K562 (cell line): ENCODE results near the gene COX14. TPM values are rescaled to one million over a fixed set of nuclear protein-coding genes. Genes with fewer than 3 reads are reported as not detected.
A peak's percentile ranks its signal among the peaks of the same experiment; 100 is the strongest.

Source experiments
- ETV1 ChIP-seq: fragments of 450-650 bp; conservative IDR thresholded peaks from 2 replicates; pipeline ENCODE4 v1.6.1; 2016; ENCODE audit warnings: missing genetic modification characterization, control low read depth, low read depth, missing compliant biosample characterization
- FOXM1 ChIP-seq, 2 experiments: fragments of 450-650 bp in 1 of 2; sonication (generic) in 1 of 2; formaldehyde crosslinking in 1 of 2; IDR thresholded peaks; 2 replicates each; pipeline versions ENCODE4 v1.6.1 to v1.9.0; 2017 to 2022; ENCODE audit warnings: low read depth in 2 of 2, mild to moderate bottlenecking in 2 of 2, missing genetic modification reagents in 1 of 2, moderate library complexity in 1 of 2
- KLF16 ChIP-seq: IDR thresholded peaks from 2 replicates; pipeline ENCODE4 v1.6.1; 2016; ENCODE audit warnings: antibody characterized with exemption
- NFIX ChIP-seq: fragments of 250-450 bp; sonication (Bioruptor Pico); IDR thresholded peaks from 2 replicates; pipeline ENCODE4 v1.4.0; 2020; ENCODE audit warnings: low read depth, mild to moderate bottlenecking, moderate library complexity
- RBM34 ChIP-seq: fragments of 200-400 bp; formaldehyde crosslinking; IDR thresholded peaks from 2 replicates; pipeline ENCODE4 v1.6.1; 2018; ENCODE audit warnings: low read length, borderline replicate concordance; ENCODE audit not compliant: insufficient read depth
- RHOXF2B ChIP-seq: fragments of 250-450 bp; sonication (Bioruptor Pico); conservative IDR thresholded peaks from 2 replicates; pipeline ENCODE4 v1.5.1; 2021
- SLC30A9 ChIP-seq: fragments of 250-450 bp; sonication (Bioruptor Pico); IDR thresholded peaks from 2 replicates; pipeline ENCODE4 v1.8.0; 2022; ENCODE audit warnings: mild to moderate bottlenecking, moderate library complexity
- ZNF696 ChIP-seq: fragments of 250-450 bp; sonication (Bioruptor Pico); conservative IDR thresholded peaks from 2 replicates; pipeline ENCODE4 v1.4.0; 2020; ENCODE audit warnings: mild to moderate bottlenecking, moderate library complexity
- polyA plus RNA-seq, 8 experiments: library from polyadenylated mRNA; depleted of rRNA in 4 of 8; stranded (reverse) in 5 of 8; unstranded in 3 of 8; fragments of >200 nt; fragmentation: Nextera tagmentation in 2 of 8; fragmentation: Illumina TruSeq in 1 of 8; extraction: Ambion mirVana in 2 of 8; extraction: Trizol in 1 of 8; gene quantifications; 2 replicates each; pipeline versions ENCODE4 v1.2.1 to v1.2.3, GENCODE V29; 2011 to 2014; ENCODE audit warnings: inconsistent platforms in 1 of 8, missing spikeins in 1 of 8
- total RNA-seq, 7 experiments: library from RNA; depleted of rRNA in 6 of 7; stranded (reverse); fragments of >200 nt in 6 of 7; fragmentation: Illumina TruSeq in 2 of 7; extraction: Trizol in 2 of 7; gene quantifications; 2 replicates each; pipeline versions ENCODE4 v1.2.1 to v1.2.3, GENCODE V29; 2011 to 2021; ENCODE audit warnings: low replicate concordance in 1 of 7
- TF ChIP-seq, protein P1 (sequence below), 2 experiments: fragments of 450-650 bp; conservative IDR thresholded peaks; 2 replicates each; pipeline ENCODE4 v1.6.1; 2017; ENCODE audit warnings: mild to moderate bottlenecking in 2 of 2, moderate library complexity in 2 of 2
- TF ChIP-seq, protein P2 (sequence below): fragments of 200-800 bp; sonication (Bioruptor generic); IDR thresholded peaks from 2 replicates; pipeline ENCODE4 v1.6.1; 2017; ENCODE audit warnings: missing genetic modification characterization, missing compliant biosample characterization
- TF ChIP-seq, protein P3 (sequence below): sonication (generic); formaldehyde crosslinking; IDR thresholded peaks from 2 replicates; pipeline ENCODE4 v1.8.1; 2023; ENCODE audit warnings: mild to moderate bottlenecking, missing genetic modification reagents
- TF ChIP-seq, protein P4 (sequence below): fragments of 200-400 bp; formaldehyde crosslinking; IDR thresholded peaks from 2 replicates; pipeline ENCODE4 v1.6.1; 2017; ENCODE audit warnings: mild to moderate bottlenecking, low read depth, low read length, moderate library complexity
- TF ChIP-seq, protein P5 (sequence below): sonication (generic); formaldehyde crosslinking; IDR thresholded peaks from 2 replicates; pipeline ENCODE4 v1.8.0; 2023; ENCODE audit warnings: missing genetic modification reagents, mild to moderate bottlenecking, borderline replicate concordance

Gene COX14
- total and polyA plus RNA-seq, 9 of the 15 experiments (the other 6 are each of a cell fraction or from before 2014, with no cell fraction given), result 44.4 to 269 (median 53.4) TPM

DNA sequence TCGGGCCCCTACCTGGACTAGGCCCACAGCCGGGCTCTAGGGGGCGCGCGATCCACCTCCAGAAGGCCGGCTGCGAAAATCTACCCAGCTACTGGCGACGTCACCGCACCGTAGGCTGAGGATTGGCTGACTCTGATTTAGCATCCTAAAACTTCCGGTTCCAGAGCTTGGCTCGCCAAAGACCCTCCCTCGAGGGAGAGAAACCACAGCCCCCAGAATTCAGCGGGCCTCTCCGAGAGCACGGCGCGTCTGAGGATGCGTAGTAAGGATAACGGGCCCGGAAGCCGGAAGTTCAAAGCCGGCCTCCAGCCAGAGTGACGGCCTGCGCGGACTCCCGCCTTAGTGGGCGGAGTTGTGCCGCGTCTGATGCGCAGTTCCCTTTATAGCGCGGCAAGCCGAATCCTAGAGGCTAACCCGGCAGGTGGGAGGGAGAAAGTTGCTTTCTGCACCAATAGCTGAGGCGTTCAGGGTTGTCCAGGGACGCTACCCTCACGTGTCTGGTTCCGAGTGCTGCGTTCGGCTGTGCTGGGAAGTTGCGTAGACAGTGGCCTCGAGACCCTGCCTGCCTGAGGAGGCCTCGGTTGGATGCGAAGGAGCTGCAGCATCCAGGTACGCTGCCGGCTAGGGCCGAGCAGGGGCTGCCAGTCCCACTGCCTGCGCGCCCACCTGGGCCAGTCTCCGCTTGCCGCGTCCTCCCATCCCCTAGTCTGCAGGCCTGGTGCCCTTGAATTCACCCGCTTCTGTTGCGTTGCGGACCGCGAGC lies at the start of gene COX14 (continued):
- TF ChIP-seq, protein P1, sequence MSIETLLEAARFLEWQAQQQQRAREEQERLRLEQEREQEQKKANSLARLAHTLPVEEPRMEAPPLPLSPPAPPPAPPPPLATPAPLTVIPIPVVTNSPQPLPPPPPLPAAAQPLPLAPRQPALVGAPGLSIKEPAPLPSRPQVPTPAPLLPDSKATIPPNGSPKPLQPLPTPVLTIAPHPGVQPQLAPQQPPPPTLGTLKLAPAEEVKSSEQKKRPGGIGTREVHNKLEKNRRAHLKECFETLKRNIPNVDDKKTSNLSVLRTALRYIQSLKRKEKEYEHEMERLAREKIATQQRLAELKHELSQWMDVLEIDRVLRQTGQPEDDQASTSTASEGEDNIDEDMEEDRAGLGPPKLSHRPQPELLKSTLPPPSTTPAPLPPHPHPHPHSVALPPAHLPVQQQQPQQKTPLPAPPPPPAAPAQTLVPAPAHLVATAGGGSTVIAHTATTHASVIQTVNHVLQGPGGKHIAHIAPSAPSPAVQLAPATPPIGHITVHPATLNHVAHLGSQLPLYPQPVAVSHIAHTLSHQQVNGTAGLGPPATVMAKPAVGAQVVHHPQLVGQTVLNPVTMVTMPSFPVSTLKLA (conservative IDR thresholded peaks at IDR 0.05), result peak; percentile 95 to 97
- no peak for TF ChIP-seq NFIX
- TF ChIP-seq, protein P2, sequence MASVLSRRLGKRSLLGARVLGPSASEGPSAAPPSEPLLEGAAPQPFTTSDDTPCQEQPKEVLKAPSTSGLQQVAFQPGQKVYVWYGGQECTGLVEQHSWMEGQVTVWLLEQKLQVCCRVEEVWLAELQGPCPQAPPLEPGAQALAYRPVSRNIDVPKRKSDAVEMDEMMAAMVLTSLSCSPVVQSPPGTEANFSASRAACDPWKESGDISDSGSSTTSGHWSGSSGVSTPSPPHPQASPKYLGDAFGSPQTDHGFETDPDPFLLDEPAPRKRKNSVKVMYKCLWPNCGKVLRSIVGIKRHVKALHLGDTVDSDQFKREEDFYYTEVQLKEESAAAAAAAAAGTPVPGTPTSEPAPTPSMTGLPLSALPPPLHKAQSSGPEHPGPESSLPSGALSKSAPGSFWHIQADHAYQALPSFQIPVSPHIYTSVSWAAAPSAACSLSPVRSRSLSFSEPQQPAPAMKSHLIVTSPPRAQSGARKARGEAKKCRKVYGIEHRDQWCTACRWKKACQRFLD (CRISPR knock-in tag), result peak; percentile 81; the same call in 1 of the 2 replicates
- TF ChIP-seq KLF16, result no peak
- TF ChIP-seq, protein P3, sequence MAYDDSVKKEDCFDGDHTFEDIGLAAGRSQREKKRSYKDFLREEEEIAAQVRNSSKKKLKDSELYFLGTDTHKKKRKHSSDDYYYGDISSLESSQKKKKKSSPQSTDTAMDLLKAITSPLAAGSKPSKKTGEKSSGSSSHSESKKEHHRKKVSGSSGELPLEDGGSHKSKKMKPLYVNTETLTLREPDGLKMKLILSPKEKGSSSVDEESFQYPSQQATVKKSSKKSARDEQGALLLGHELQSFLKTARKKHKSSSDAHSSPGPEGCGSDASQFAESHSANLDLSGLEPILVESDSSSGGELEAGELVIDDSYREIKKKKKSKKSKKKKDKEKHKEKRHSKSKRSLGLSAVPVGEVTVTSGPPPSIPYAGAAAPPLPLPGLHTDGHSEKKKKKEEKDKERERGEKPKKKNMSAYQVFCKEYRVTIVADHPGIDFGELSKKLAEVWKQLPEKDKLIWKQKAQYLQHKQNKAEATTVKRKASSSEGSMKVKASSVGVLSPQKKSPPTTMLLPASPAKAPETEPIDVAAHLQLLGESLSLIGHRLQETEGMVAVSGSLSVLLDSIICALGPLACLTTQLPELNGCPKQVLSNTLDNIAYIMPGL (CRISPR knock-in tag), result no peak; the same call in 1 of the 2 replicates
- TF ChIP-seq, protein P4, sequence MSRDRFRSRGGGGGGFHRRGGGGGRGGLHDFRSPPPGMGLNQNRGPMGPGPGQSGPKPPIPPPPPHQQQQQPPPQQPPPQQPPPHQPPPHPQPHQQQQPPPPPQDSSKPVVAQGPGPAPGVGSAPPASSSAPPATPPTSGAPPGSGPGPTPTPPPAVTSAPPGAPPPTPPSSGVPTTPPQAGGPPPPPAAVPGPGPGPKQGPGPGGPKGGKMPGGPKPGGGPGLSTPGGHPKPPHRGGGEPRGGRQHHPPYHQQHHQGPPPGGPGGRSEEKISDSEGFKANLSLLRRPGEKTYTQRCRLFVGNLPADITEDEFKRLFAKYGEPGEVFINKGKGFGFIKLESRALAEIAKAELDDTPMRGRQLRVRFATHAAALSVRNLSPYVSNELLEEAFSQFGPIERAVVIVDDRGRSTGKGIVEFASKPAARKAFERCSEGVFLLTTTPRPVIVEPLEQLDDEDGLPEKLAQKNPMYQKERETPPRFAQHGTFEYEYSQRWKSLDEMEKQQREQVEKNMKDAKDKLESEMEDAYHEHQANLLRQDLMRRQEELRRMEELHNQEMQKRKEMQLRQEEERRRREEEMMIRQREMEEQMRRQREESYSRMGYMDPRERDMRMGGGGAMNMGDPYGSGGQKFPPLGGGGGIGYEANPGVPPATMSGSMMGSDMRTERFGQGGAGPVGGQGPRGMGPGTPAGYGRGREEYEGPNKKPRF, result no peak
- TF ChIP-seq RBM34, result no peak
- no peak for TF ChIP-seq ZNF696
- no peak for TF ChIP-seq SLC30A9 (CRISPR knock-in tag)
- TF ChIP-seq, protein P5, sequence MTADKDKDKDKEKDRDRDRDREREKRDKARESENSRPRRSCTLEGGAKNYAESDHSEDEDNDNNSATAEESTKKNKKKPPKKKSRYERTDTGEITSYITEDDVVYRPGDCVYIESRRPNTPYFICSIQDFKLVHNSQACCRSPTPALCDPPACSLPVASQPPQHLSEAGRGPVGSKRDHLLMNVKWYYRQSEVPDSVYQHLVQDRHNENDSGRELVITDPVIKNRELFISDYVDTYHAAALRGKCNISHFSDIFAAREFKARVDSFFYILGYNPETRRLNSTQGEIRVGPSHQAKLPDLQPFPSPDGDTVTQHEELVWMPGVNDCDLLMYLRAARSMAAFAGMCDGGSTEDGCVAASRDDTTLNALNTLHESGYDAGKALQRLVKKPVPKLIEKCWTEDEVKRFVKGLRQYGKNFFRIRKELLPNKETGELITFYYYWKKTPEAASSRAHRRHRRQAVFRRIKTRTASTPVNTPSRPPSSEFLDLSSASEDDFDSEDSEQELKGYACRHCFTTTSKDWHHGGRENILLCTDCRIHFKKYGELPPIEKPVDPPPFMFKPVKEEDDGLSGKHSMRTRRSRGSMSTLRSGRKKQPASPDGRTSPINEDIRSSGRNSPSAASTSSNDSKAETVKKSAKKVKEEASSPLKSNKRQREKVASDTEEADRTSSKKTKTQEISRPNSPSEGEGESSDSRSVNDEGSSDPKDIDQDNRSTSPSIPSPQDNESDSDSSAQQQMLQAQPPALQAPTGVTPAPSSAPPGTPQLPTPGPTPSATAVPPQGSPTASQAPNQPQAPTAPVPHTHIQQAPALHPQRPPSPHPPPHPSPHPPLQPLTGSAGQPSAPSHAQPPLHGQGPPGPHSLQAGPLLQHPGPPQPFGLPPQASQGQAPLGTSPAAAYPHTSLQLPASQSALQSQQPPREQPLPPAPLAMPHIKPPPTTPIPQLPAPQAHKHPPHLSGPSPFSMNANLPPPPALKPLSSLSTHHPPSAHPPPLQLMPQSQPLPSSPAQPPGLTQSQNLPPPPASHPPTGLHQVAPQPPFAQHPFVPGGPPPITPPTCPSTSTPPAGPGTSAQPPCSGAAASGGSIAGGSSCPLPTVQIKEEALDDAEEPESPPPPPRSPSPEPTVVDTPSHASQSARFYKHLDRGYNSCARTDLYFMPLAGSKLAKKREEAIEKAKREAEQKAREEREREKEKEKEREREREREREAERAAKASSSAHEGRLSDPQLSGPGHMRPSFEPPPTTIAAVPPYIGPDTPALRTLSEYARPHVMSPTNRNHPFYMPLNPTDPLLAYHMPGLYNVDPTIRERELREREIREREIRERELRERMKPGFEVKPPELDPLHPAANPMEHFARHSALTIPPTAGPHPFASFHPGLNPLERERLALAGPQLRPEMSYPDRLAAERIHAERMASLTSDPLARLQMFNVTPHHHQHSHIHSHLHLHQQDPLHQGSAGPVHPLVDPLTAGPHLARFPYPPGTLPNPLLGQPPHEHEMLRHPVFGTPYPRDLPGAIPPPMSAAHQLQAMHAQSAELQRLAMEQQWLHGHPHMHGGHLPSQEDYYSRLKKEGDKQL (CRISPR knock-in tag), result no peak
- no peak for TF ChIP-seq FOXM1 (IDR thresholded peaks at IDR 0.05; ENCODE audit: low read depth)
- no peak for TF ChIP-seq FOXM1 (CRISPR knock-in tag; IDR thresholded peaks at IDR 0.05; ENCODE audit: low read depth)
- TF ChIP-seq RHOXF2B (CRISPR knock-in tag), result no peak
- TF ChIP-seq ETV1 (tag), result peak; percentile 58; the same call in 1 of the 2 replicates
